ENCODE measurements around the gene TYROBP.
A peak's percentile ranks its signal among the peaks of the same experiment; 100 is the strongest.
"Not testable (repeated sequence)": the region's sequence is repeated elsewhere in the genome, so short reads cannot be mapped to it uniquely, and the experiment has no call there.

The TYROBP gene

GRCh38 chr19:35883882-35884281 lies 24.2 kb downstream of the TYROBP start:
- intact Hi-C loops (cut with DNase I): no loop called here
- no peak for DNase-seq

- no peak for DNase-seq
- intact Hi-C loops (cut with DNase I): loop anchor here (1.0 kb wide), 1 partner anchor 49 kb away; no protein-coding TSS in a partner anchor
These were observed 25.8 kb downstream of the TYROBP start for GRCh38 chr19:35882114-35882832.

- DNase-seq: peak; percentile 68 to 98 (median 82)
- intact Hi-C loops (cut with DNase I): no loop called here
These were observed 28.3 kb downstream of the TYROBP start for GRCh38 chr19:35879770-35880317.

GRCh38 chr19:35879068-35879467 lies 29.0 kb downstream of the TYROBP start:
- intact Hi-C loops (cut with DNase I): no loop called here

GRCh38 chr19:35874392-35874930 lies 33.6 kb downstream of the TYROBP start:
- DNase-seq: no peak
- intact Hi-C loops (cut with DNase I): no loop called here

More at GRCh38 chr19:35879068-35879467, 29.0 kb downstream of the TYROBP start:
- no peak for DNase-seq

DNA sequence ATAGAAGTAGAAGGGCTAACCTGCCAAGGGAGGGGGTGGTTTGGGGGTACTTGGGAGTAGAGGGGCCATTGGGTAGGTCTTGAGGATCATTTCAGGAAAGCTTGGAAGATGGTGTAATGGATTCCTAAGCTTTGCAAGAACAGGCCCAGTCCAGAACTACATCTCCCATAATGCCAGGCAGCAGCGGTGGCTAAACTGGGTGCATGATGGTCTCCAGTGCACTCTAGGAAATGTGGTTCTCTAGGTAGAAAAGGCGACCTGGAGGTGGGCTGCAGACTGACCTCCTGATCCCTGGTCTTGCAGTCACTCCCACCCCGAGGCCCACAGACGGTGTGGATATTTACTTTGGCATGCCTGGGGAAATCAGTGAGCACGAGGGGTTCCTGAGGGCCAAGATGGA lies 35.9 kb downstream of the TYROBP start:
- intact Hi-C loops (cut with DNase I): no loop called here
- peak in 1 of 10 donors; percentile 53 for DNase-seq

DNA sequence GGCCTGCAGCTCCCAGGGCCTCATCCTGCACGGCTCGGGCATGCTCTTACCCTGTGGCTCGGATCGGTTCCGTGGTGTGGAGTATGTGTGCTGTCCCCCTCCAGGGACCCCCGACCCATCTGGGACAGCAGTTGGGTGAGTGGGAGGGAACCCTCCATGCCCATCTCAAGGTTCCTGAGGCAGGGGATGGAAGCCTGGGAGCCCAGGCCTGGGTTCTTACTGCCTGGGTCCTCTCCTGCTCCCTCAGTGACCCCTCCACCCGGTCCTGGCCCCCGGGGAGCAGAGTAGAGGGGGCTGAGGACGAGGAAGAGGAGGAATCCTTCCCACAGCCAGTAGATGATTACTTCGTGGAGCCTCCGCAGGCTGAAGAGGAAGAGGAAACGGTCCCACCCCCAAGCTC lies 36.5 kb downstream of the TYROBP start:
- peak in 1 of 10 donors; percentile 69 for DNase-seq
- intact Hi-C loops (cut with DNase I): no loop called here

DNA sequence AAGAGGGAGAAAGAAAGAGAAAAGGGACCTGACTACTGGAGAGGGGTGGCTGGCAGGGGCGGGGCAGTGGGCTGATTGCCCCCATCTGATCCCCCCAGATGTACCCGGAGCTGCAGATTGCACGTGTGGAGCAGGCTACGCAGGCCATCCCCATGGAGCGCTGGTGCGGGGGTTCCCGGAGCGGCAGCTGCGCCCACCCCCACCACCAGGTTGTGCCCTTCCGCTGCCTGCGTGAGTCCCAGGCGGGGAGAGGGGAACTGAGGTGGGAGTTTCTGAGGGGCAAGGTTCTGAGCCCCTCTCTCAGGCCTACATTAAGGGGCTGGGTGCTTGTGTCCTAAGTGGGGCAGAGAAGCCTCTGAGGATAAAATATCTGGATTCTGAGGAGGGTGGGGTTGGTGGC lies 37.3 kb downstream of the TYROBP start:
- DNase-seq: peak in 1 of 10 donors; percentile 76
- intact Hi-C loops (cut with DNase I): no loop called here

DNA sequence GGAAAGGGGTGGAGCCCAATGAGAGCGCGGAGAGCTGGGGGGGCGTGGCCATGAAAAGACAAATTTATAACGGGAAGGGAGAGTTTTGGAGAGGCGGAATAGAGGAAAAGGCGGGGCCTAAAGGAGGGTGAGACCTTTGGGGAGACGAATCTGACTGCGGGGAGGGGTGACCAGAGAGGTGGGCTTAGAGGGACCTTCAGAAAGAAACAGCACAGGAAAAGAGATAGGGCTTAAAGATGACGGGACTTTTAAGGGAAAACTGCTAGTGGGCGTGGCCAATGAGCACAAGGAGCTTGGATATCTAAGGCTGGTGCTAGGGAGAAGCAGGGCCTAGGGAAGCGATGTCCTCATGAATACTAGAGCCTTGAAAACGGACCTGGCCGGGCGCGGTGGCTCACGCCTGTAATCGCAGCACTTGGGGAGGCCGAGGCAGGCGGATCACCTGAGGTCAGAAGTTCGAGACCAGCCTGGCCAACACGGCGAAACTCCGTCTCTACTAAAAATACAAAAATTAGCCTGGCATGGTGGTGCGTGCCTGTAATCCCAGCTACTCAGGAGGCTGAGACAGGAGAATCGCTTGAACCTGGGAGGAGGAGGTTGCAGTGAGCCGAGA lies 37.9 kb downstream of the TYROBP start:
- DNase-seq: peak in 3 of 10 donors; percentile 28 to 58 (median 38)

DNA sequence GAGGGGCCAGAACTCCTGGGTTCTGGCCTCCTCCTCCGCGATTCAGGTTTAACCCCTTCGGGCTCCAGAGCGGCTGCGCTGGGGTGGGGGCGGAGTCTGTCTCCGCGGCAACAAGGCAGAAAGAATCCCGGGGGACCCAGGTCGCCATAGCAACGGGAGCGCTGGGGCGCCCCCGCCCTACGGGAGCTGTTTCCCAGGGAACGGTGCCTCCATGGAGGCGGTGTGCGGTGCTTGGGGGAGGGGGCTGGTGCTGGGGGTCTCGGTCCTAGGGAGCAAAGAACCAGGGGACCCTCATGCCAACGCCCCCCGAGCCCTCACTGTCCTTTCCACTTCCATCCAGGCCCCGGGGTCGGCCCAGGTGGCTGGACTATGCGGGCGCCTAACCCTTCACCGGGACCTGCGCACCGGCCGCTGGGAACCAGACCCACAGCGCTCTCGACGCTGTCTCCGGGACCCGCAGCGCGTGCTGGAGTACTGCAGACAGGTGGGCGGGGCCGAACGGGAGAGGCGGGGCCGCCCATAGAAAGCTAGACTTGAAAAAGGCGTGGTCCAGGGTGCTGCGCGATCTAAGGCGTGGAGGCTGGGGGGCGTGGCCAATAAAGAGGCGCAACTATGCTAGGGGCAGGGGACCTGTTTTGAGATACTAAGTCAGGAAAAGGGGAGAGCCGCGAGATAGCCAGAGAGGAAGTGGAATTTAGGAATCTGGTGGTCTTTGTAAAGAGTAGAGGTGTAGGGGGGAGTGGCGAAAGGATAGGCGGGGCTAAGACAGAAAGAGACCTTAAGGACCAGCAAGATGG lies 38.6 kb downstream of the TYROBP start:
- peak; percentile 74 to 99 (median 88) for DNase-seq
- intact Hi-C loops (cut with DNase I): loop anchor here (2.0 kb wide), 1 partner anchor 93 kb away; no protein-coding TSS in a partner anchor

More for the DNA sequence above, 37.9 kb downstream of the TYROBP start:
- intact Hi-C loops (cut with DNase I): not testable (repeated sequence)

DNA sequence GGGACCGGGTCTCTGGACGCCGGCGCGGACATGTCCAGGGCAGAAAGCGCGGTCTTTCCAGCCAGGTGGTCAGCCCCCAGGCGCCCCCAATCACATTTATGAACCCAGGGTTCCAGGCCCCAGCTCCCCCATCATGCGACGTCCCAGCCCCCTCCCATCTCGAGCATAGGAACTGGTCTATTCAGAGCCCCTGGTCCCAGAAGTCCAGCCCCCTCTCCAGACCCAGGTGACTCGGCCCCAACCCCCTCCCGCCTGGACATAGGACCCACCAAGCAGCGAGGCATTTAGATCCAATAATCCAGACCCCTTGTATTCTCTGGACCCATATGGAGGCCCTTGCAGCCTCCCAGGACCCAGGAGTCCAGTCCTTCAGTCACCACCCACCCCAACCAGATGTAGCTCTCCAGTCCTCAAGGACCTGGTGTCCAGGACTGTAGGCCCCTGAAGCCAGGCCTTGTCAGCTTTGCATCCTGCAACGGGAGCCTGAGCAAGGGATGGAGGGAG lies 39.2 kb downstream of the TYROBP start:
- intact Hi-C loops (cut with DNase I): loop anchor here (2.0 kb wide), 1 partner anchor 92 kb away; no protein-coding TSS in a partner anchor
- DNase-seq: no peak

GRCh38 chr19:35868172-35868822 lies 39.8 kb downstream of the TYROBP start, which contains the start of gene APLP1:
TSS of gene APLP1 (plus strand) at chr19:35868574. CDS start at chr19:35868637, 63 bp downstream.
- intact Hi-C loops (cut with DNase I): loop anchor here (2.0 kb wide), 1 partner anchor 91 kb away; no protein-coding TSS in a partner anchor
- DNase-seq: peak; percentile 87 to 99 (median 91)

DNA sequence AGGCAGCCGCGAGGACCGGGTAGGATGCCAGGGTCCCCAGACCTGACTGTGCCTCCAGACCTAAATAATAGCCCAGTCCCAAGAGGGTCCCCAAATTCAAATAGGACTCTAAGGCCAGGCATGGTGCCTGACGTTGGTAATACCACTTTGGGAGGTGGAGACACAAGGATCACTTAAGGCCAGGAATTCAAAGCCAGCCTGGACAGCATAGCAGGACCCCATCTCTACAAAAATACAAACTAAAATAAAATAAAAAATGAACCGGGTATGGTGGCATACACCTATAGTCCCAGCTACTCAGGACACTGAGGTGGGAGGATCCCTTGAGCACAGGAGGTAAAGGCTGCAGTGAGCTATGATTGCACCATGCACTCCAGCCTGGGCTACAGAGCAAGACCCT lies 45.1 kb downstream of the TYROBP start:
- no peak for DNase-seq
- intact Hi-C loops (cut with DNase I): no loop called here

GRCh38 chr19:35862528-35862927 lies 45.6 kb downstream of the TYROBP start:
- intact Hi-C loops (cut with DNase I): no loop called here
- DNase-seq: no peak

DNA sequence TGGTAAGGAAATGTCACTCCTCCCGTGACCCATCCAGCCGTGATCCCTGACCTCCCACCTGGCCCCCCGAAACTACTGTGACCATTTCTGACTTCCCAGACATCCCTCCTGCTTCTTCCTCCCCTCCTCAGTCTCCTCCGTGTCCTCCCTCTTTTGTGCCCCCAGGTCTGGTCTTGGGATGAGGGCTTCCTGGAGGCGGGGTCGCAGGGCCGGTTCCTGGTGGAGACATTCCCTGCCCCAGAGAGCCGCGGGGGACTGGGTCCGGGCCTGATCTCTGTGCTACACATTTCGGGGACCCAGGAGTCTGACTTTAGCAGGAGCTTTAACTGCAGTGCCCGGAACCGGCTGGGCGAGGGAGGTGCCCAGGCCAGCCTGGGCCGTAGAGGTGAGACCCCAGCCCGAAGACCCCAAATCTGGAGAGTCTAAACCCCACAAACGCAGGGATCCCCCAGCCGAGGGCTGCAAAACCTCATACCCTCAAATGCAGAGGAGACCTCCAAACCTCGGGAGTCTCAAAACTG lies 46.4 kb downstream of the TYROBP start:
- intact Hi-C loops (cut with DNase I): no loop called here
- peak in 1 of 10 donors; percentile 66 for DNase-seq

DNA sequence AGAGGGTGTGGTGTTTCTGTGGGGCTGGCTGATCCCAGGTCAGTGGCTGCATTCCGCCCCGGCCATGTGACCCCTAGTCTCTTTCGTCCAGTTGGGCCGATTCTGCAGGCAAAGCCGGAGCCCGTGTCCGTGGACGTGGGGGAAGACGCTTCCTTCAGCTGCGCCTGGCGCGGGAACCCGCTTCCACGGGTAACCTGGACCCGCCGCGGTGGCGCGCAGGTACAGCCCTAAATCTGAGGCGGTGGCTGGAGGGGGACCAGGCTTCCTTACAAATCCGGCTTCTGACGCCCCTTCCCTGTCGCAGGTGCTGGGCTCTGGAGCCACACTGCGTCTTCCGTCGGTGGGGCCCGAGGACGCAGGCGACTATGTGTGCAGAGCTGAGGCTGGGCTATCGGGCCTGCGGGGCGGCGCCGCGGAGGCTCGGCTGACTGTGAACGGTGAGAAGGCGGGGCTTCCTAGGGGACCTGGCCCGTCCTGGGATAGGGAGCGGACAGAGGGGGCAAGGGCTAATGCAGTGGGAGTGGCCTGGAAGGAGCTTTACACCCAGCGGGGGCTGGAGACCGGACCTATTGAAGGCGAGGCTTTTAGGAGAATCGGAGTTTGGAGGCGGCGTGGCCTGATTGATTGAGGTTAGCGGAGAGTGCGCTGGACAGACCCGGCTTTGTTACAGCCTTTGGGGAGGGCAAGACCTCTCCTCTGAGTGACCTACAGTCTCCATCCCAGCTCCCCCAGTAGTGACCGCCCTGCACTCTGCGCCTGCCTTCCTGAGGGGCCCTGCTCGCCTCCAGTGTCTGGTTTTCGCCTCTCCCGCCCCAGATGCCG lies 47.1 kb downstream of the TYROBP start:
- peak in 1 of 10 donors; percentile 52 for DNase-seq
- intact Hi-C loops (cut with DNase I): no loop called here

- peak in 1 of 10 donors; percentile 51 for DNase-seq
- intact Hi-C loops (cut with DNase I): no loop called here
These were observed 47.7 kb downstream of the TYROBP start for GRCh38 chr19:35860436-35860817.

DNA sequence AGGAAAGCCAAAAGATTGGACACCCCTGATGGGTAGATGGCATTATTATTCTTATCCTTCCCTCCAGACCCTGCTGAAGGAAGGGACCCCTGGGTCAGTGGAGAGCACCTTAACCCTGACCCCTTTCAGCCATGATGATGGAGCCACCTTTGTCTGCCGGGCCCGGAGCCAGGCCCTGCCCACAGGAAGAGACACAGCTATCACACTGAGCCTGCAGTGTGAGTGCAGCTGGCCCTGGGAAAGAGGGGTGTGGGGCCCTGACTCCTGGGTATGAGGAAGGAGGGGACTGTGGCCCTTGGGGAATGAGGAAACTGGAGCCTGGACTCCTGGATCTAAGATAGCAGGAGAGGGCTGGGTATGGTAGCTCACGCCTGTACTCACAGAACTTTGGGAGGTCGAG lies 48.7 kb downstream of the TYROBP start:
- intact Hi-C loops (cut with DNase I): no loop called here
- DNase-seq: peak in 1 of 10 donors; percentile 39
